ENCODE data around the gene VMA21. TPM values are rescaled to one million over a fixed set of nuclear protein-coding genes. Genes with fewer than 3 reads are reported as not detected.

Gene VMA21
- total and polyA plus RNA-seq, 2 donors (not counting 1 experiment from before 2014, with no cell fraction given) = 8.4 to 22.7 TPM

DNA sequence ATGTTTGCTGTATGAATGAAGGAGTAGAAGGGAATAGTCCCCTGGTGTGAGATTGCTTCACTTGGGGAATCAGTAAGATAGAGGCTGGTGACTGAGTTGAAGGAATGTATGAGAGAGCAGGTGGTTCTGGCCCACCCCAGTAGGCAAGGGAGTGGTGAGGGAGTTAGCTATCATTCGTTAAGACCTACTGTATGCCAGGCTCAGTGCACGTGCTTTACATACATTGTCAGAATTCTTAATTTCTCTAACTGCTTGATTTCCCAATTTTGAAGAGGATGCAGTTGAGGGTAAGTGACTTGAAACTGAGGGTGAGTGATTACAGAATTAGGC lies 700 bp downstream of the VMA21 start:
- TF ChIP-seq EZH2 (IDR thresholded peaks at IDR 0.05; ENCODE audit: borderline replicate concordance, insufficient read depth, low read depth, low read length, poor library complexity, severe bottlenecking) = no peak
- TF ChIP-seq, protein P1, sequence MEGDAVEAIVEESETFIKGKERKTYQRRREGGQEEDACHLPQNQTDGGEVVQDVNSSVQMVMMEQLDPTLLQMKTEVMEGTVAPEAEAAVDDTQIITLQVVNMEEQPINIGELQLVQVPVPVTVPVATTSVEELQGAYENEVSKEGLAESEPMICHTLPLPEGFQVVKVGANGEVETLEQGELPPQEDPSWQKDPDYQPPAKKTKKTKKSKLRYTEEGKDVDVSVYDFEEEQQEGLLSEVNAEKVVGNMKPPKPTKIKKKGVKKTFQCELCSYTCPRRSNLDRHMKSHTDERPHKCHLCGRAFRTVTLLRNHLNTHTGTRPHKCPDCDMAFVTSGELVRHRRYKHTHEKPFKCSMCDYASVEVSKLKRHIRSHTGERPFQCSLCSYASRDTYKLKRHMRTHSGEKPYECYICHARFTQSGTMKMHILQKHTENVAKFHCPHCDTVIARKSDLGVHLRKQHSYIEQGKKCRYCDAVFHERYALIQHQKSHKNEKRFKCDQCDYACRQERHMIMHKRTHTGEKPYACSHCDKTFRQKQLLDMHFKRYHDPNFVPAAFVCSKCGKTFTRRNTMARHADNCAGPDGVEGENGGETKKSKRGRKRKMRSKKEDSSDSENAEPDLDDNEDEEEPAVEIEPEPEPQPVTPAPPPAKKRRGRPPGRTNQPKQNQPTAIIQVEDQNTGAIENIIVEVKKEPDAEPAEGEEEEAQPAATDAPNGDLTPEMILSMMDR (IDR thresholded peaks at IDR 0.05) = no peak
- WGBS (ENCODE audit: insufficient coverage) = no CpG with 5 or more reads among the region's 2 CpGs
- H3K9me3 Mint-ChIP-seq (ENCODE audit: insufficient read depth) = no peaks in the 10 kb centered on the region
- Histone ChIP-seq H3K27me3 (replicated peaks in 1 of 4; ENCODE audit: control extremely low read depth in 1 of 4, control insufficient read depth in 3 of 4, insufficient read depth in 4 of 4, low read length in 3 of 4) (no peaks in the 10 kb centered on the region), H2AFZ (ENCODE audit: insufficient read depth, low read depth, low read length, poor library complexity, severe bottlenecking) (peak overlapping the region; percentile 69), H3K9me3 (ENCODE audit: control extremely low read depth in 1 of 3, control insufficient read depth in 2 of 3, insufficient read depth in 1 of 3, low read length in 2 of 3) (no peaks in the 10 kb centered on the region), H3K4me3 (ENCODE audit: control extremely low read depth in 1 of 5, extremely low read depth in 1 of 5, insufficient read depth in 1 of 5, low read depth in 2 of 5, low read length in 4 of 5) (peak overlapping the region; percentile 48 to 82 (median 77)), H3K9ac (ENCODE audit: low read length) (peak overlapping the region; percentile 90), H3K4me2 (replicated peaks; ENCODE audit: low read depth, low read length, poor library complexity, severe bottlenecking) (peak overlapping the region; percentile 81), H3K4me1 (ENCODE audit: control insufficient read depth in 2 of 2, insufficient read depth in 2 of 2, low read length in 2 of 2) (peaks cover 5 to 22% of the 10 kb centered on the region in 2 donors), H4K20me1 (ENCODE audit: control insufficient read depth, insufficient read depth, low read length, poor library complexity, severe bottlenecking) (peaks cover 1% of the 10 kb centered on the region), H3K36me3 (replicated peaks in 1 of 2; ENCODE audit: control extremely low read depth in 1 of 2, control insufficient read depth in 1 of 2, extremely low read depth in 1 of 2, insufficient read depth in 2 of 2, low read length in 1 of 2) (no peaks in the 10 kb centered on the region), H3K79me2 (ENCODE audit: control insufficient read depth, insufficient read depth, low read length) (peaks cover 44% of the 10 kb centered on the region), H3K27ac (ENCODE audit: low read length in 2 of 2) (peak overlapping the region; percentile 70 to 98)
- POLR2A ChIA-PET = no interaction called here
- H3K27me3 Mint-ChIP-seq = no peaks in the 10 kb centered on the region
- DNase-seq (no peak), ATAC-seq (ENCODE audit: low read depth) (no peak)
- peak overlapping the region; percentile 90 for H3K4me3 Mint-ChIP-seq
- CTCF ChIA-PET = interaction anchor here (0.6 kb wide), 1 partner anchor 10 kb away, joined by 4 read pairs; no protein-coding TSS in a partner anchor
- peak overlapping the region; percentile 81 for H3K27ac Mint-ChIP-seq
- H3K4me1 Mint-ChIP-seq = peaks cover 53% of the 10 kb centered on the region
- intact Hi-C loops (cut with micrococcal nuclease) = loop anchor here (2.0 to 10.0 kb wide), 3 partner anchors 413 to 1033 kb away; partner anchors contain the start of genes CD99L2, HMGB3 and MAMLD1

DNA sequence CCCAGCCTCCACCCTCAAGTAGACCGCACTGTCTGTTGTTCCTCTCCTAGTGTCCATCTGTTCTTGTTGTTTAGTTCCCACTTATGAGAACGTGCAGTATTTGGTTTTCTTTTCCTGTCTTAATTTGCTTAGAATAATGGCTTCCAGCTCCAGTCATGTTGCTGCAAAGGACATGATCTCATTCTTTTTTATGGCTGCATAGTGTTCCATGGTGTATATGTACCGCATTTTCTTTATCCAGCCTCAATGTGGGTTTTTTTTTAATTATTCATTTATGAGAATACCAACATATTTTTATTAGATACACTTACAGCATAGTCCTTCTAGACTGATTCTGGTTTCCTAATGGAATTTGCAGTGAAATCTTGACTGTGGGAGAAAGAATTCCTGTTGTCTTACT lies 1.3 kb downstream of the VMA21 start:
- H3K9me3 ChIP-seq (ENCODE audit: control extremely low read depth in 1 of 3, control insufficient read depth in 2 of 3, insufficient read depth in 1 of 3, low read length in 2 of 3) = no peaks in the 10 kb centered on the region
- no peak overlapping the region for H3K9ac ChIP-seq (ENCODE audit: low read length)
- Mint-ChIP-seq H3K27ac (peak overlapping the region; percentile 15), H3K4me1 (peaks cover 52% of the 10 kb centered on the region), H3K9me3 (ENCODE audit: insufficient read depth) (no peaks in the 10 kb centered on the region), H3K4me3 (peak overlapping the region; percentile 74), H3K27me3 (no peaks in the 10 kb centered on the region)
- DNase-seq = no peak
- CTCF ChIA-PET = no interaction called here
- no CpG with 5 or more reads among the region's 3 CpGs for WGBS (ENCODE audit: insufficient coverage)
- no peak overlapping the region for H2AFZ ChIP-seq (ENCODE audit: insufficient read depth, low read depth, low read length, poor library complexity, severe bottlenecking)
- no peaks in the 10 kb centered on the region for H3K27me3 ChIP-seq (replicated peaks in 1 of 4; ENCODE audit: control extremely low read depth in 1 of 4, control insufficient read depth in 3 of 4, insufficient read depth in 4 of 4, low read length in 3 of 4)
- H3K79me2 ChIP-seq (ENCODE audit: control insufficient read depth, insufficient read depth, low read length) = peaks cover 50% of the 10 kb centered on the region
- TF ChIP-seq EZH2 (IDR thresholded peaks at IDR 0.05; ENCODE audit: borderline replicate concordance, insufficient read depth, low read depth, low read length, poor library complexity, severe bottlenecking) = no peak
- TF ChIP-seq, protein P1 (IDR thresholded peaks at IDR 0.05) = no peak
- intact Hi-C loops (cut with micrococcal nuclease) = loop anchor here (10.0 kb wide), 2 partner anchors 414 to 1034 kb away; partner anchors contain the start of genes HMGB3 and MAMLD1
- POLR2A ChIA-PET = no interaction called here
- ATAC-seq (ENCODE audit: low read depth) = no peak
- H3K4me1 ChIP-seq (ENCODE audit: control insufficient read depth in 2 of 2, insufficient read depth in 2 of 2, low read length in 2 of 2) = peaks cover 5 to 21% of the 10 kb centered on the region in 2 donors
- peak overlapping the region; percentile 81 for H3K4me2 ChIP-seq (replicated peaks; ENCODE audit: low read depth, low read length, poor library complexity, severe bottlenecking)
- no peak overlapping the region for H3K4me3 ChIP-seq (ENCODE audit: control extremely low read depth in 1 of 5, extremely low read depth in 1 of 5, insufficient read depth in 1 of 5, low read depth in 2 of 5, low read length in 4 of 5)
- H3K27ac ChIP-seq (ENCODE audit: low read length in 2 of 2) = no peak overlapping the region
- H4K20me1 ChIP-seq (ENCODE audit: control insufficient read depth, insufficient read depth, low read length, poor library complexity, severe bottlenecking) = peaks cover 8% of the 10 kb centered on the region
- H3K36me3 ChIP-seq (replicated peaks in 1 of 2; ENCODE audit: control extremely low read depth in 1 of 2, control insufficient read depth in 1 of 2, extremely low read depth in 1 of 2, insufficient read depth in 2 of 2, low read length in 1 of 2) = no peaks in the 10 kb centered on the region
